Measurements from ENCODE around the gene ETS2. TPM values are rescaled to one million over a fixed set of nuclear protein-coding genes. Genes with fewer than 3 reads are reported as not detected.

The ETS2 gene
- total RNA-seq, 1 experiment from 2014 or later = 35.3 TPM

- no peak for DNase-seq
- no CpG with 5 or more reads among the region's 9 CpGs for WGBS (ENCODE audit: extremely low coverage, insufficient read length, low lambda C conversion rate)
- H2BK12ac ChIP-seq (ENCODE audit: insufficient read length, low read depth, low read length) = no peak overlapping the region
These were observed 16.4 kb downstream of the ETS2 start for GRCh38 chr21:38821959-38822682.

More at GRCh38 chr21:38821959-38822682, 16.4 kb downstream of the ETS2 start:
- Histone ChIP-seq H2BK120ac (ENCODE audit: low read depth, low read length, poor library complexity, severe bottlenecking) (no peak overlapping the region), H3K79me2 (ENCODE audit: insufficient read depth, low read length) (peaks cover 2% of the 10 kb centered on the region; the same call in 1 of the 2 replicates), H3K56ac (ENCODE audit: insufficient read length, low read depth, low read length) (no peak overlapping the region), H3K23ac (ENCODE audit: insufficient read length, low read depth, low read length) (no peak overlapping the region), H3K4ac (ENCODE audit: low read depth, low read length) (no peak overlapping the region), H4K5ac (ENCODE audit: insufficient read length, low read depth, low read length) (no peak overlapping the region), H4K8ac (replicated peaks; ENCODE audit: insufficient read length, low read depth, low read length) (no peak overlapping the region), H2AK5ac (ENCODE audit: insufficient read length, low read length) (no peak overlapping the region), H3K23me2 (ENCODE audit: insufficient read length, low read depth, low read length, poor library complexity, severe bottlenecking) (no peaks in the 10 kb centered on the region), H2BK20ac (ENCODE audit: low read depth, low read length, poor library complexity, severe bottlenecking) (no peak overlapping the region), H3K27ac (ENCODE audit: insufficient read length, low read depth, low read length) (no peak overlapping the region), H2BK15ac (ENCODE audit: low read depth, low read length) (no peak overlapping the region), H3K9ac (ENCODE audit: extremely low read depth, insufficient read length, low read length) (no peak overlapping the region), H3K4me1 (ENCODE audit: insufficient read depth, low read length) (no peaks in the 10 kb centered on the region), H4K20me1 (ENCODE audit: control insufficient read depth, insufficient read depth, insufficient read length) (no peaks in the 10 kb centered on the region), H3K9me3 (ENCODE audit: control insufficient read depth, low read depth, low read length) (no peaks in the 10 kb centered on the region), H3K27me3 (ENCODE audit: insufficient read depth, low read length) (no peaks in the 10 kb centered on the region), H2BK5ac (ENCODE audit: insufficient read length, low read length) (no peak overlapping the region), H3K79me1 (ENCODE audit: insufficient read depth, low read depth, low read length, poor library complexity, severe bottlenecking) (no peaks in the 10 kb centered on the region), H4K91ac (ENCODE audit: insufficient read length, low read depth, low read length) (no peak overlapping the region), H3T11ph (ENCODE audit: low read length) (no peak overlapping the region), H3K14ac (ENCODE audit: insufficient read depth, low read length) (no peak overlapping the region), H2AFZ (ENCODE audit: low read length) (no peak overlapping the region), H3K18ac (ENCODE audit: insufficient read length, low read depth, low read length) (no peak overlapping the region), H3K4me2 (ENCODE audit: insufficient read depth, insufficient read length, low read length) (no peak overlapping the region)
- Mint-ChIP-seq H3K4me1 (peaks cover 0 to 2% of the 10 kb centered on the region in 2 experiments; a peak in 1 of 4 replicates), H3K9me3 (peaks cover 0 to 3% of the 10 kb centered on the region in 2 experiments; a peak in 2 of 5 replicates), H3K27ac (peak overlapping the region in 1 of 3 experiments; percentile 71; a peak in 2 of 7 replicates), H3K36me3 (ENCODE audit: insufficient read depth in 1 of 3, low read depth in 3 of 3) (peaks cover 76 to 86% (median 80%) of the 10 kb centered on the region in 3 experiments), H3K4me3 (no peak overlapping the region), H3K27me3 (ENCODE audit: low read depth) (no peaks in the 10 kb centered on the region)
- no peak for TF ChIP-seq CTCF (conservative IDR thresholded peaks at IDR 0.05)

Data from H9 (cell line).